ENCODE results near the gene LCMT1.

The LCMT1 gene

DNA sequence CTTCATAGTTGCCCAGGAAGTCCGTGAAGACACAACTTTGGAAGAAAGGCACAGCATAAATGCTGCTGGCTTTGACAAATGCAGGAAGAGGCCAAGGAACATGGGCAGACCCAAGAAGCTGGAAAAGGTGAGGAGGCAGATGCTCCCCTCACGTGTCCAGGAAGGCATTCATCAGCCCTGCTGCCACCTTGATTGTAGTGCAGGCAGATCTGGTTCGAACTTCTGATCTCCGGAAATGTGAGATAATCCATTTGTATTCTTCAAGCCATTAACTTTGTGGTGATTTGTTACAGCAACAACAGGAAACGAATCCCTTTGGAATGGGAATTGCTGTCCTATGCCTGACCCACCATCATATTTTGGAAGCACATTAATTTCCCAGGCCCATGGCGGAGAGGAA, 28.5 kb upstream of the LCMT1 start:
- DNase-seq (ENCODE audit: low read depth, low spot score), result no peak
- TF ChIP-seq, protein P1, sequence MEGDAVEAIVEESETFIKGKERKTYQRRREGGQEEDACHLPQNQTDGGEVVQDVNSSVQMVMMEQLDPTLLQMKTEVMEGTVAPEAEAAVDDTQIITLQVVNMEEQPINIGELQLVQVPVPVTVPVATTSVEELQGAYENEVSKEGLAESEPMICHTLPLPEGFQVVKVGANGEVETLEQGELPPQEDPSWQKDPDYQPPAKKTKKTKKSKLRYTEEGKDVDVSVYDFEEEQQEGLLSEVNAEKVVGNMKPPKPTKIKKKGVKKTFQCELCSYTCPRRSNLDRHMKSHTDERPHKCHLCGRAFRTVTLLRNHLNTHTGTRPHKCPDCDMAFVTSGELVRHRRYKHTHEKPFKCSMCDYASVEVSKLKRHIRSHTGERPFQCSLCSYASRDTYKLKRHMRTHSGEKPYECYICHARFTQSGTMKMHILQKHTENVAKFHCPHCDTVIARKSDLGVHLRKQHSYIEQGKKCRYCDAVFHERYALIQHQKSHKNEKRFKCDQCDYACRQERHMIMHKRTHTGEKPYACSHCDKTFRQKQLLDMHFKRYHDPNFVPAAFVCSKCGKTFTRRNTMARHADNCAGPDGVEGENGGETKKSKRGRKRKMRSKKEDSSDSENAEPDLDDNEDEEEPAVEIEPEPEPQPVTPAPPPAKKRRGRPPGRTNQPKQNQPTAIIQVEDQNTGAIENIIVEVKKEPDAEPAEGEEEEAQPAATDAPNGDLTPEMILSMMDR (IDR thresholded peaks at IDR 0.05; ENCODE audit: low read depth, low read length), result no peak
- in situ Hi-C loops (cut with HindIII; ENCODE audit: low sequenced_read_pairs), result no loop called here
- no peak overlapping the region for H3K4me3 ChIP-seq (ENCODE audit: low read depth, low read length)

DNA sequence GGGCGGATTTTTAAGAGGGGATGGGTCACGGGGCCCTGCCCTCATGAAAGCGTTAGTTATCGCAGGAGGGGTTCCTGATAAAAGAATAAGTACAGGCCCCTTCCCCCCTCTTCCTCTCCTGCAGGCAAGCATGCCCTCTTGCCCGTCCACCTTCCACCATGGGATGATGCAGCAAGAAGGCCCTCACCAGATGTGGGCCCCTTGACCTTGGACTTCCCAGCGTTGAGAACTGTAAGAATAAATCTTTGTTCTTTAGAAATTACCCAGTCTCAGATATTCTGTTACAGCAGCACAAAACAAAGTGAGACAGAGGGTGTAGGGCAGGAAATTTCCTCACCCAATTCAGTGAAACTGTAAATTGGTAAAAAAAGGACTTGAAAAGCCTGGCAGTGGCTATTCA, 27.8 kb upstream of the LCMT1 start:
- no peak for DNase-seq (ENCODE audit: low read depth, low spot score)
- in situ Hi-C loops (cut with HindIII; ENCODE audit: low sequenced_read_pairs), result no loop called here
- H3K4me3 ChIP-seq (ENCODE audit: low read depth, low read length), result no peak overlapping the region
- TF ChIP-seq, protein P1 (IDR thresholded peaks at IDR 0.05; ENCODE audit: low read depth, low read length), result no peak

DNA sequence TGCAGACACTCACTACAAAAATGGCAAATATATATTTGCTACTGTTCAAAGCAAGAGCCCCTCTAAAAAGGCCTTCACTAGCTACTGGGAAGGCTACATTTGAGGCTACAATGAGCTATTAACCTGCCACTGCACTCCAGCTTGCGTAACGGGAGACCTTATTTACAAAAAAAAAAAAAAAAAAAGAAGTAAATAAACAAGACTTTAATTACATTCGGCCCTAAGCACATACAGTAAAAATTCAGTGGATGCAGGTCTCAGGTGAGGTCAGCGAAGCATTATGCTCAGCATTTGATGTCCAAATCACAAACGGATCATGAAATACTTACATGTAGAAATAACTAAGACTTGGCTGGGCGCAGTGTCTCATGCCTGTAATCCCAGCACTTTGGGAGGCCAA, 26.7 kb upstream of the LCMT1 start:
- in situ Hi-C loops (cut with HindIII; ENCODE audit: low sequenced_read_pairs), result no loop called here
- H3K4me3 ChIP-seq (ENCODE audit: low read depth, low read length), result no peak overlapping the region
- TF ChIP-seq, protein P1 (IDR thresholded peaks at IDR 0.05; ENCODE audit: low read depth, low read length), result no peak
- no peak for DNase-seq (ENCODE audit: low read depth, low spot score)

DNA sequence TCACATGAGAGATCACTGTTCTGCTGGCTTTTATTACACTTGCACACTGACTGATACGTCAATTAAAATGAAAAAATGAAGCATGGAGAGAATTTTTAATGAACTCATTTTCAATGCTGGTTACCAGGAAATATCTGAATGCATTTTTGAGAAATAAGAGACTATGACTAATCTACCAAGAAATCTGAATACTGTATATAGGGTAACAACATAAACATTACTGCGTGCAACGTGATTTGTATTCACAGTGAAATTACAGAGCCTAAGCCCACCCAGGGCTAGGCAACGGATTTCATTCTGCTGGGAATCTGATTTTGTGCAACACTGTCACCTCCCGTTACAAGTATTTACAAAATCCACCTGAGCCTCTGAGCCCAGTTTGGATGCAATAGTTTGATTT, 23.8 kb upstream of the LCMT1 start:
- in situ Hi-C loops (cut with HindIII; ENCODE audit: low sequenced_read_pairs), result no loop called here
- TF ChIP-seq, protein P1 (IDR thresholded peaks at IDR 0.05; ENCODE audit: low read depth, low read length), result no peak

DNA sequence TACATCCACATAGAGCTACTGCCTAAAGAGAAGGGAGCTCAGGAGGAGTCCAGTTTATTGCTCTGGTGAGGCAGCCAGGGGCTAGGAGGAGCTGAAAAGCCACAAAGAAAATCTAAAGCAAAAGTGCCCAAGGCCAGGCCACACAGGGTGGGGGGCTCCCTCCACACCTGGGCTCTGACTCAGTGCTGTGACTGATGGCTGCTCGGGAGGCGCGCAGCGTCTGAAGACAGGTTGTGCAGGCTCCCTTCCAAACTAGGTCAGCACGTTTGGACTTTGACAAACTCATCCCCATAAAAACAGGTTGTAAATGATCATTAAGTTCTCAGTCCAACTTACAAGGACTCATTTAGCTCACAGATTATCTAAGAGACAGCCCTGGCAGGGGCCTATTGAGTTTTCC, 22.2 kb upstream of the LCMT1 start:
- TF ChIP-seq, protein P1 (IDR thresholded peaks at IDR 0.05; ENCODE audit: low read depth, low read length), result no peak
- in situ Hi-C loops (cut with HindIII; ENCODE audit: low sequenced_read_pairs), result no loop called here
- H3K4me3 ChIP-seq (ENCODE audit: low read depth, low read length), result no peak overlapping the region
- no peak for DNase-seq (ENCODE audit: low read depth, low spot score)

More for the DNA sequence above, 23.8 kb upstream of the LCMT1 start:
- H3K4me3 ChIP-seq (ENCODE audit: low read depth, low read length), result no peak overlapping the region
- no peak for DNase-seq (ENCODE audit: low read depth, low spot score)

DNA sequence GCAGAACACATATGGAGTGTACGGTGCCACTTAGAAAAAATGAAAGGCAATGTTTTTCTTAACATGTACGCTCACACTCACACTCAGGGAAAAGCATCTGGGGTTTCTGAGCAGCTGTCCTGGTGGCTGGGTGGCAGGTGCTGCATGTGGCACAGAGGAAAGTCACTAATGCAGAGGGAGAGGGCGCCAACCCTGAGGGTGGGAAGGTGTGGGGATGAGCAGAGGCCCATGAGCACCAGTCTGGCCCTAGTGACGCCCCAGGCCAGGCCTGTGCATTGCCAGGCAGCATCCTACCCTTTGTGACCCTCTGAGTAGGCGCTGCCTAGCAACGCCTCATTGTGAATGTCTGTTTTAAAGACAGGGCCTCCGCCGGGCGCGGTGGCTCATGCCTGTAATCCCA, 19.1 kb upstream of the LCMT1 start:
- in situ Hi-C loops (cut with HindIII; ENCODE audit: low sequenced_read_pairs), result no loop called here
- TF ChIP-seq, protein P1 (IDR thresholded peaks at IDR 0.05; ENCODE audit: low read depth, low read length), result no peak
- DNase-seq (ENCODE audit: low read depth, low spot score), result no peak
- H3K4me3 ChIP-seq (ENCODE audit: low read depth, low read length), result no peak overlapping the region

Measured in astrocyte of the spinal cord (primary cell).